Activated T-cell treated with anti-CD3 and anti-CD28 coated beads, Interleukin-2, amount 50 U/mL, for 1 hour (primary cell): ENCODE data around the gene BRI3.
A peak's percentile ranks its signal among the peaks of the same experiment; 100 is the strongest.

Experiments used
- DNase-seq: peaks from one replicate; pipeline ENCODE4 v3.0.0-alpha.2; 2020

Gene BRI3, protein sequence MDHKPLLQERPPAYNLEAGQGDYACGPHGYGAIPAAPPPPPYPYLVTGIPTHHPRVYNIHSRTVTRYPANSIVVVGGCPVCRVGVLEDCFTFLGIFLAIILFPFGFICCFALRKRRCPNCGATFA

GRCh38 chr7:98280791-98281756 lies at the start of gene BRI3:
TSS of gene BRI3 (plus strand) at chr7:98281686. CDS start at chr7:98281796, 110 bp downstream.
- DNase-seq: peak; percentile 90

GRCh38 chr7:98232263-98232585 lies 49.3 kb upstream of the BRI3 start:
- no peak for DNase-seq

DNA sequence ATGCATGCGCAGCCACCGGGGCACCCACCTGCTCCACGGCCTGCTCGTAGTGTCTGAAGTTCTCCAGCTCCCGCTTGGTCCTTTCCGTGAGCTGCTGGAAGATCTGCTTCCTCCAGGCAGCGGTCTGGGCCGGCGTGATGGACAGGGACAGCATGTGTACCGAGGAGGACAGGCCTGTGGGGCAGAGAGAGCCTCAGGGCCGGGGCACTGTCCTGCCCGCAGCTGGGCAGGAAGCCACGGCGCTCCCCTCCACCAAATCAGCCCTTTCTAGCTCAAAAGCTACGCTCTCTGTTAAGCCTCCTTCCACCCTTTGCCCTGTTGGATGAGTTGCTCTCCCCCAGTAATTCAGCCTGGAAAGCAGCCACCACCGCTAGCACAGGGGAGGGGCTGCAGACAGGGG lies 48.7 kb upstream of the BRI3 start:
- no peak for DNase-seq

DNA sequence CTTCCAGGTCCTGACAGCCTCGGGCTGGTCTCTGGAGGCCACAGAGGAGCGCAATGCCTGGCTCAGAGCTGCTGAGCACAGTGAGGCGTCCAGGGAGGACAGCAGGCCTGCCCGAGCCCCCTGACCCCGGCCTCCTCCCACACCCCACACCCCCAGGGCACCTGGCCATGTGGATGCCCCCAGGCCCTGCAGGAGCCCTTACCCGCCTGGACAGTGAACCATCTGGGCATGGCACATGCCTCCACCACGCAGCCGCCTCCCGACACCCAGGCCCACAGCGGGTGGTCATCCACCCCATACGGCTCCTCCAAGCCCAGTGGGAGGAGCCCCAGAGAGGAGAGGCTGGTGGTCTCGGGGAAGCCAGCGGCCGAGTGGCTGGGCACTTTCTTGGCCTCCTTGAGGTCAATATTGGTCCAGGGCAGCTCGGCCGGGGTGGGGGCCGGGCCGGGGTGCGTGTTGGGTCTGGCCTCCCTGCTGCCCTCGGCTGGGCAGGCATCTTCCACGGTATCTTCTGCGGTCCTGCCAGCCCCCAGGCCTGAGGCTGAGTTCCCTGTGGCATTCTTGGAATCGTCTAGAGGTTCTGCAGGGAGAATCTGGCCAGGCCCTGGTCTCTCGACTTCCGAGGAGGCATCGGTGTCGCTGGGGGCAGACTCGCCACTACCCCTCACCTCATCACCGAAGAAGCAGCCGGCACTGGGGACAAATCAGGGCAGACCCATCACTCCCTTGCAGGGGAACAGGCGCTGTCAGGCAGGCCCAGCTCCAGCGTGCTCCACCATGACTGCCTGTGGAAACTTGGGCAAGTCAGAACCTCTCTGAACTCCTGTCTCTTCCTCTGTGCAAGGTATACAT lies 48.0 kb upstream of the BRI3 start:
- DNase-seq: no peak

GRCh38 chr7:98234429-98235147 lies 46.9 kb upstream of the BRI3 start:
- no peak for DNase-seq

DNA sequence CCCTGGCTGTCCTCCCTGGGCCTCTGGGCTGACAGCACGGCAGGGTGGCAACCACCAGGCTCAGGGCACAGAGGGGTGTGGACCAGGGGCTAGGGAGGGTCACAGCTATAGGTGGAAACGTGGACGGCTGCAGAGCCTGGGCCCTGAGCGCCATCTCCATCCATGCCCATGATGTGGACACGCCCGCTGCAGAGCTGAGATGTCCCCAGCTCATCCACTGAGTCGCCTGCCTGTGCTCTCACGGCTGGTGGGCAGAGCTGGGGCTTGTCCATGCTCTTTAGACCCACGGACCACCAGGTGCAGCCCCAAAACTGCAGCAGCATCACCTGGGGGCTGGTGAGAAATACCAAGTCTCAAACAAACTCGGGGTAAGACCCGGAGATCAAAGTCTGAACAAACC lies 45.6 kb upstream of the BRI3 start:
- DNase-seq: no peak

GRCh38 chr7:98236355-98237185 lies 44.9 kb upstream of the BRI3 start:
- no peak for DNase-seq

DNA sequence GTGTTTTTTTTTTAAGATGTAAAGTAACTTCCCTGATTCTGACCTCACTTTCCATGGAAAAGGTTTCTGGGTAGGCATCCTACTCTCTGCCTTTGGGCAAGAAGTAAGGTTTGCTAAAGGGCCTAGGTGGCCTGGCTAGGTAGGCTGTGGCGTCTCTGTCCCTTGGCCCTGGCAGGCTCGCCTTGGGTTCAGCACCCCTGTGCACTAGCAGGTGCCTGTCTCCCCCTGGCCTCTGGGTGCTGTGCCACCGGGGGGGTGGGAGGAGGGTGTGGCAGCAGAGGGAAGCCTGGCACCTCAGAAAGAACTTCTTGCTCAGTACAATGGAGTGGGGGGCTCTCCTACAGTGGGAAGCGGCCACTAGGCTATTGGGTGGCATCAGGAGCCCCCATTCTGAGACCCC lies 43.4 kb upstream of the BRI3 start:
- DNase-seq: no peak

DNA sequence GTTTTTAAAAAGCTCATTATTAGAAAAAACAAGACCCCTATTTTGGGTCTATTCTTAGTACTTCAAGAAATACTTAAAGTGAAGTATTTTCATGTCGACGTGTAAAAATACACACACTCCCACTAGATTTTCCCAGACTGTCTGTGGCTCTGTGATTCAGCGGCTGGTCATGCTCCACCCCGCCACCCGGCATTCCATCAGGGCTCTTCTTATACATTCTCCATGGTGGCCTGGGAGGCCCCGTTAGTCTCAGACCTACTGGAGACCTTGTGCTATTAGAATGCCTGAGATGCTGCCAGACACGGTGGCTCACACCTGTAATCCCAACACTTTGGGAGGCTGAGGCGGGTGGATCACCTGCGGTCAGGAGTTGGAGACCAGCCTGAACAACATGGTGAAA lies 42.5 kb upstream of the BRI3 start:
- DNase-seq: no peak

- DNase-seq: no peak
Observed at GRCh38 chr7:98240961-98241673, 40.4 kb upstream of the BRI3 start.

DNA sequence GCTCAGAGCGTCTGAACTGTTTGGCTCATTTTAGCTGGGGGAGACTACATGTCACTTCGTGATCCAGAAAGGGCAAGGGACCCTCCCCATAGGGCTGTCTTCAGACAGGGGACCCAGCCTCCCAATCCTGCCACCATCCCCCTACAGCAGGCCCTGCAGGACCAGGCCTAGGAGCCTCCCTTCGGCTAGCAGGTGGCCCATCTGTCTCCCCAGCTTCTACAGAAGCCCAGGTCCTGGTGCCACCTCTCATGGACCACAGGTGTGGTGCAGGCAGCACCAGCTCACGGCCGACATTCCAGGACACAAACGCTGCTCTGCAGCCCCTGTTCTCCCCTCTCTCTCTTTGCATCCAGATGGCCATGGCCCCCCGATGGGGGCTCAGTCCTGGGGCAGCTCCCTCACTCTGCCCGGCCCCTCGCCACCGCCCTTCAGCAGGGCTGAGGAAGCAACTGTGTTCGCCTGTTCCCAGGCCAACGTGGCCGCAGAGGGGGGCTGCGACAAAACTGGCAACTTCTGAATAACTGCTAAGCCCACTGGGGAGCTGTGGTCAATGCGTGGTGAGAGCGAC lies 39.7 kb upstream of the BRI3 start:
- no peak for DNase-seq

DNA sequence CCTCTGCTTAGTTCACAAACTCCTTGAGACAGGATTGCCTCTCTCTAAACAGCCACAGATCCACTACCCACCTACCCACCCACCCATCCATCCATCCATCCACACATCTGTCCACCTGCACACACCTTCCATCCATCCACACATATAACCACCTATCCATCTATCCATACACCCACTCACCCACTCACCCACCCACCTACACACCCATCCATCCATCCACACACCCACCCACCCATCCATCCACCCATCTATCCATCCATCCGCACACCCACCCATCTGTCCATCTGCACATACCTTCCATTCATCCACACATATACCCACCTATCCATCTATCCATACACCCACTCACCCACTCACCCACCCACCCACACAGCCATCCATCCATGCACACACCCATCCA lies 39.1 kb upstream of the BRI3 start:
- no peak for DNase-seq

DNA sequence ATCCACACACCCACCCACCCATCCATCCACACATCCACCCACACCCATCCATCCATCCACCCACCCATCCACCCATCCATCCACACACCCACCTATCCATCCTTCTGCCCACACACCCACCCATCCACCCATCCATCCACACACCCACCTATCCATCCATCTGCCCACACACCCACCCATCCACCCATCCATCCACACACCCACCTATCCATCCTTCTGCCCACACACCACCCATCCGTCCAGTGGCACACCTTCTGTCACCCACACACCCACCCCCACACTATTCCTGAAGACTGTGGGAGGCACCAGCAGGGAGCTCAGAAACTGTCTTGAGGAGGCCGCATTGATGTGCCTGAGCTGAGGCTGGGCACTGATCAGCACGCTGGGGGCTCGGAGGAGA lies 38.6 kb upstream of the BRI3 start:
- no peak for DNase-seq

DNA sequence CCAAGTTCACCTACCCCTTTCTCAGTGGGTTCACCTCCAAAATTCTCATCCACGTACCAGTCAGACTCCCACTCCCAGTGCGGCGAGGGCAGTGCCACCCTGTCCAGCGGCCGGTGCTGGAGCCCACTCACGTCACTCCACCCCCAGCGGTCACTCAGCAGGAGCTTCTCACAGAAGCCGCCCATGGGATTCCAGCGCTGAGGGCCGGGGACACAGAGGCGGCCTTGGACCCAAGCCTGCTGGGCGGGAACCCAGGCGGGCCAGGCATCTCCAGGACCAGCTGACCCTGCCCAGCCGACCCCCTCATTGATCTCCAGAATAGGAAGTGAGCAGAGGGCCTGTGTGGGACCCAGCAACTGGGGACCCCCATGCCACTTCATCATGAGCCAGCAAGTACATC lies 36.6 kb upstream of the BRI3 start:
- no peak for DNase-seq

GRCh38 chr7:98248156-98248555 lies 33.3 kb upstream of the BRI3 start:
- DNase-seq: no peak

DNA sequence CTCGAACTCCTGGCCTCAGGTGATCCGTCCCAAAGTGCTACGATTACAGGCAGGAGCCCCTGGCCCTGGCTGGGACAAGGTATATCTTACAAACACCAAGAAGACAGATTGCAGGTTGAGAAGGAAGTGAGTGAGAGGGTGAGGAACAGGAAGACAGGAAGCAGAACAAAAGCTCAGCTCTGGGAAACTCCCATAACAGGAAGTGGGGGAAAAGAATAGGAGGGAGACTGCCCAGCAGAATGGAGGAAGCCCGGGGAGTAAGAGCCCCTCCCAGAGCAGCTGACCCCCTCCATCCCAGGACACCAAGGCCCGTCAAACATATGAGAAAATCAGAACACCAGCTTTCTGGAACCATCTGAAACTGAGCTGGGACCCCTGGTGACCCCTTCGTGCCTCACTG lies 32.4 kb upstream of the BRI3 start:
- no peak for DNase-seq

DNA sequence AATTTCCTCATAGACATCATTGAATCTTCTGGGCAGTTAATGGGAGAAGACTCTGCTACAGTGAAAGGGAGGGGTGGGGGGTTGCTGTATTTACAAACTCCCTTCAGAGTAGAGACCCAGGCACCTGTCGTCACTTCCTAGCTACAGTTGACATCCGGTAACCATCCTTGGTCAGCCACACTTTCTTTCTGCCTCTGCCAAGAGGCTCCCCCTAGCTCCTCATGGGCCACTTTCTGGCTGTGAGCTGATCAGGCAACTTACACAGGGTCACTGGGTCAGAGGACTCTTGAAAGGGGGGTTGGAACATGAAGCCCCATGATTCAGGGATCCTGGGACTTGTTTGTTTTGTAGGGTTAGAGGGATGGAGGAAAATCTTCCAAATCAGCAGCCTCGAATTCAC lies 30.7 kb upstream of the BRI3 start:
- peak; percentile 46 for DNase-seq

DNA sequence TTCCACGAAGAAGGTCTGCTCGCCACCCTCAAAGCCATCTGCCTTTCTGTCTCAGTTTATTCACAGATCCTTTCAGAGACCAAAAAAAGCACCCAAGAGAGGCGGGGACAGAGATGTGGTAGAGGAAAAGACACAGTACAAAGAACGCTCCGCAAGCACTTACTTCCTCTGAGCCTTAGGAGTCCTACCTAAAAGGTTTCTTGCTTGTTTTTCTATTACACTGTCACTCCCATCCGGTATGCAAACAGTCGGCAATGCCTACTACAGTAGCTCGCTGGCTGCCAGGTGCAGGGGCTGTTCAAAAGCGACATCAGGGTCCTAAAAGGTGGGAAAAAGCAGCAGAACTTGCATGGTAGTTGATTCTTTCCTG lies 30.3 kb upstream of the BRI3 start:
- DNase-seq: no peak

DNA sequence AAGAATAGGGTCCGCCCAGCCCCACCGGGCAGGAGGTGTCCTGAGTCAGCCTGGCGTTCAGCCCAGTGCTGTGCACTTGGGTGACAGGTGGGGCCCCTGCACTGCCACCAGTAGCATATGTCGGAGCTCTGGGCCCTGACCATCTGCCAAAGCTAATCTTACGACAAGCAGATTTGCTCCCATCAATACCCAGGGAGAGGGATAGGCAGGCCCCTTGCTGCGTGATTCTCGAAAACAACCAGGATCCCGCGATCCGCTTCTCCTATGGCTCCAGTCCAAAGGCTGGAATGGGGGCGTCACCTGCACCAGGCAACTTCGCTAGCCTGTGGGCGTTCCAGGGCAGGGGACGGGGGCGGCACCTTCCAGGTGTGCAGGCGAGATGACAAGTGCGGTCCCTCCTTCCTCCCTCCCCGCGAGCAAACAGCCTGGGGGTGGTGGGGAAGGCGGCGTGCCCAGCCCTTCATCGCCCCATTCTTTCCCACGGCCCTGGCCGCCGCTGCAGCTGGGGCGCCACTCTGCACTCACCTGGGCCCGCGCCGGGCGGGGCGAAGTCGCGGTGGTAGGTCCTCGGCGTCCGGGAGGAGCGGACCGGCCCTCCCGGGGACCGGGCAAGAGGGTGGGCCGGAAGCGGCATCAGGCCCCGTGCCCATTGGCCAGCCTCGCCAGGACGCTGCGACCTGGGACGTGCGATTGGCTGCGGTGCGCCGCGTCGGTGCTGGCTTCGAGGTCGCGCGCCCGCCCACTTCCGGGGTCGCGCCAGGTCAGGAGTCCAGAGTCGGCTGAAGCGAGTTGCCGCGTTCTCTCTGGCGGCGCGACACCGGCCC lies 29.7 kb upstream of the BRI3 start, which contains the start of gene TECPR1:
TECPR1 (minus strand) TSS at position 632 of the 824 bp plus-strand sequence. CDS start 6,086 bp downstream, outside the sequence.
- DNase-seq: peak; percentile 84

DNA sequence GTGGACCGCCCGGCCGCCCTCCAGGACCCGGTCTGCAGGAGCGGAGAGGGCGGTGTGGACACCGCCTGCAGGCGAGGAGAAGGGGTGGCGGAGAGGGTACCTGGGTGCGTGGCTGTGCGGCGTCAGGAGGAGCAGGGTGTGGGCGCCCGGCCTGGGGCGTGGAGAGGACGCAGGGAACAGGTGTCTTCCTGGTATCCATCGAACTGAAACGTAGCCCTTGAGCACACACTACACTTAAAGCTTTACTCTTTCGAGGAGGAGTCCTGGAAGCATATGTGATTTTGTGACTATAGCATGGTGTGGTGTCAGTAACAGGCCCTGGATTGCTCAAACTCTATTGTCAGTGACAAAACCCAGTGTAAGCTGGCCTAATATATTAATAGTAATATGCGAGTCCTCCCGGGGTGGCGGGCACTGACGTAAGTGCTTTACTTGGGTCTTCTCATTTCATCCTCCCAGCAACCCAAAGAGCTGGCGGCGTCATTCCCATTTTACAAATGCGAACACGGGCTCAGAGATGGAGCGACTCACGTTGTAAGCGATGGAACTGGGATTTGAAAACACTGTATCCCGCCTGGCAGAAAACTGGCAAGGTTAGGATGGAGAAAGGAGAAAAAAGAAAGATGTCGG lies 28.9 kb upstream of the BRI3 start:
- no peak for DNase-seq
